ENCODE measurements around the gene CCAR1. TPM values are rescaled to one million over a fixed set of nuclear protein-coding genes. Genes with fewer than 3 reads are reported as not detected.
"Not testable (repeated sequence)": the region's sequence is repeated elsewhere in the genome, so short reads cannot be mapped to it uniquely, and the experiment has no call there.

The CCAR1 gene, protein sequence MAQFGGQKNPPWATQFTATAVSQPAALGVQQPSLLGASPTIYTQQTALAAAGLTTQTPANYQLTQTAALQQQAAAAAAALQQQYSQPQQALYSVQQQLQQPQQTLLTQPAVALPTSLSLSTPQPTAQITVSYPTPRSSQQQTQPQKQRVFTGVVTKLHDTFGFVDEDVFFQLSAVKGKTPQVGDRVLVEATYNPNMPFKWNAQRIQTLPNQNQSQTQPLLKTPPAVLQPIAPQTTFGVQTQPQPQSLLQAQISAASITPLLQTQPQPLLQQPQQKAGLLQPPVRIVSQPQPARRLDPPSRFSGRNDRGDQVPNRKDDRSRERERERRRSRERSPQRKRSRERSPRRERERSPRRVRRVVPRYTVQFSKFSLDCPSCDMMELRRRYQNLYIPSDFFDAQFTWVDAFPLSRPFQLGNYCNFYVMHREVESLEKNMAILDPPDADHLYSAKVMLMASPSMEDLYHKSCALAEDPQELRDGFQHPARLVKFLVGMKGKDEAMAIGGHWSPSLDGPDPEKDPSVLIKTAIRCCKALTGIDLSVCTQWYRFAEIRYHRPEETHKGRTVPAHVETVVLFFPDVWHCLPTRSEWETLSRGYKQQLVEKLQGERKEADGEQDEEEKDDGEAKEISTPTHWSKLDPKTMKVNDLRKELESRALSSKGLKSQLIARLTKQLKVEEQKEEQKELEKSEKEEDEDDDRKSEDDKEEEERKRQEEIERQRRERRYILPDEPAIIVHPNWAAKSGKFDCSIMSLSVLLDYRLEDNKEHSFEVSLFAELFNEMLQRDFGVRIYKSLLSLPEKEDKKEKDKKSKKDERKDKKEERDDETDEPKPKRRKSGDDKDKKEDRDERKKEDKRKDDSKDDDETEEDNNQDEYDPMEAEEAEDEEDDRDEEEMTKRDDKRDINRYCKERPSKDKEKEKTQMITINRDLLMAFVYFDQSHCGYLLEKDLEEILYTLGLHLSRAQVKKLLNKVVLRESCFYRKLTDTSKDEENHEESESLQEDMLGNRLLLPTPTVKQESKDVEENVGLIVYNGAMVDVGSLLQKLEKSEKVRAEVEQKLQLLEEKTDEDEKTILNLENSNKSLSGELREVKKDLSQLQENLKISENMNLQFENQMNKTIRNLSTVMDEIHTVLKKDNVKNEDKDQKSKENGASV
- polyA plus RNA-seq (2013, experiment 1 of 2; ENCODE audit: insufficient read length), result 59.5 TPM
- 71.8 TPM for polyA plus RNA-seq (2013, experiment 2 of 2; ENCODE audit: insufficient read length)

DNA sequence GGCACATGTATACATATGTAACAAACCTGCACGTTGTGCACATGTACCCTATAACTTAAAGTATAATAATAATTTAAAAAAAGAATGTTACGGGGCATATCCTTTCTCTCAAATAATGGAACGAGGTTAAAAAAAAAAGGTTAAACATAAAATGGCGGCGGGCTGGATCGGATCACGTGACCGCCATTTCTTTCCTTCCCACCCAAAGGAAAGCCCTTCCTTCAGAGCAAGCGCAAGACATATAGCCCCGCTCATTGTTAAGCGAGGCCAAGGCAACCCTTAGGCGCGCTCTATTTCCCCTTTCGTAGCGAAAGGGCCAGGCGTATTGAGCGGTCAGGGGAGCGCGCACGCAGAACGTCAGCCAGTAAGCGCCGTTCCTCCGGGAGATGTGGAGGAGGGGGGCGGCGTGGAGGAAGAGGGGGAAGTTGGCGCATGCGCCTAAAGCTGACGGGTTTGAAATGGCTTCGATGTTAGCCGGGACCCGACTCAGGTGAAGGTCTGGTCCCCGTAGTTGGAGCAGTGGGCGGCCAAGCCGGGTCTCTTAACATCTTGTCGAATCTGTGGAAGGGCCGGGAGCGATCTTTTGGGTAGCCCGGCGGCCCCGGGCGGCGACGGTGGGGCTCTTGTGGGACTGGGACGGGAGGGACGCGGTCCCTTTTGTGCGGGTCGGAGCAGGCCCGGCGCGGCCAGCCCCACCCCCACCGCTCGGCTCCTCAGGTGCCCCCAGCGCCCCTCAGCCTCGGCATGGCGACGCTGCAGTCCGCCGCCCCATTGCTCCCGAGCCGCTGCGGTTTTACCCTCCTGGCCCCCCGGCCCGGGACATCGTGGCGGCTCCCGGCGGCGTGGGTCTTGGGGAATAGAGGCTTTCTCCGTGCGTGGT is at the start of gene CCAR1:
Gene CCAR1 (plus strand): TSS at position 447 of the 880 bp plus-strand sequence. CDS start 1,266 bp downstream, outside the sequence.
- peak; percentile 100 for DNase-seq

DNA sequence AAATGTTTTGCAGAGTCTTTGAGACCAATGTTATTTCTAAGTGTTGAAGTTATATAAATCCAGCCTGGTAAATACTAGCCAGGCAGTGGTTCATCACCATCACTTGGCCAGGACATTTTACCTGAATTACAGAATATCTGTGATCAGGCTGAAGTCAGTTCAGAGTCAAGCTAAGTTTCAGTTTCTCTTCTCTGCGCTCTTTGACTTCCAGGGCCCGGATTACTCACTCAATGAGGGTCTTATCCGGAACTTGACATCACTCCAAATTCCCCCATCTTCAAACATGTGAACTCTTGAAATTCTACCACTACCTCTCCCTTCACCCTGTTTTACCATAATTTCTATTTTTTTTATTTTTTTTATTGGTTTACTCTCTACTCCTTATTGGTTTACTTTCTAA is 36.6 kb upstream of the CCAR1 start:
- DNase-seq, result no peak

DNA sequence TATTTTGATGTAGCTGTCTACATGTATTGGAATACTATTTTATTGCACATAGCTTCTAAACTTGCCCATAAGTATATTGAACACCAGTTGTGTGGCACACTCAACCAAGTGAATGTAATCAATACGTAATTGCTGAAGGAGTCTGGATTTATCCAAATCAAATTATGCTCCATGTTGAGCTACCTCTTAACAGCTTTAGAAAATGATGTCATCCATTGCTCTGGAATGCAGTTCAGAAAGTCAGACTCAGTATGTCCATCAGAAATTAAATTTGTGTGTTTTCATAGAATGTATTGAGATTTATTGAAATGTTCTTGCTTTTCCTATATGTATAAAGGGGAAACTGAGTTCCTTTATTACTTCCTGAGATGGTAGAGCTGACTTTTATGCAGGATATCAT is 25.0 kb upstream of the CCAR1 start:
- no peak for DNase-seq

DNA sequence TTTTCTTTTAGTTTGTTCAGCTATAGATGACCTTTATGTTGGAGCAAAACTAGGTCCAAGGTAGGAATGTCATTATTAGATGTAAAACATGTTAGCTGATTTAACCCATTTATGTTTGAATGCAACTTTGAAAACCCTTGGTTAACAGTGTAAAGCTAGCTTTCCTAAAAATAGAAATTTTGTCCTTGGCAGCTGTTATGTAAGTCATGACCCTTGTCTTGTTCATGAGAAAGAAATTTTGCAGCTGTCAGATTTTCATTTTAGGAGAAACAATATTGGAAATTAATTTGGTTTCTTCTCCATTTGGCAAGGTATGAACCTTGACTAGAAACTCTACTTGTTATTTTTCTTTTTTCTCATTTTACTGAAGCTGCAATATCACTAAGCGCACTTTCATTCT is 23.9 kb upstream of the CCAR1 start:
- DNase-seq, result no peak

DNA sequence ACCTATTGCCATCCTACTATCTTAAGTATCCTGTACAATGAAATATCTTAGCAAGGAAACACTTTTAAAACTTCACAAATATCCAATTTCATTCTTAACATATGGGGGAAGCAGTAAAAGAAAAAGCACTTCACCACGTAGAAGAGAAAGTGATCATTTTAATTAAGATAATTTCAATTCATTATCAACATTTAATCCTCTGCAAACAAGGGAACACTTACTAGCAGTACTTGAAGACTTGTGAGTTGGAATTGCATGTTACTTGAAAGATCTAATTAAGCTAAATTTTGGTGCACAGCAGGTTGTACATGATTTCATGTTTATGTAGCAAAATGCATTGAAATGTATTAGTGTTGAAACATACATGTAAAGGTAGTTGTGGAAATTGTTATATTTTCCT is 20.8 kb upstream of the CCAR1 start:
- DNase-seq, result no peak

DNA sequence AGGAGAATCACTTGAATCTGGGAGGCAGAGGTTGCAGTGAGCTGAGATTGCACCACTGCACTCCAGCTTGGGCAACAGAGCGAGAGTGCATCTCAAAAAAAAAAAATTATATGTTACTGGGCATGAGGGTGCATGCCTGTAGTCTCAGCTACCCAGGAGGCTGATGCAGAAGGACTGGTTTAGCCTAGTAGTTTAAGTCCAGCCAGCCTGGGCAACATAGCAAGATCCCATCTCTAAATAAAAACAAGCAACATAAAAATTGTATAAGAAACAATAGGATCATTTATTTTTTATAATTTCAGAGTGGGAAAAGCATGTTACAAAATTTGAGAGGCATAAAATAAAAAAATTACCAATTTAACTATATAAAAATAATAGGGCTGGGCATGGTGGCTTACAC is 15.5 kb upstream of the CCAR1 start:
- no peak for DNase-seq

DNA sequence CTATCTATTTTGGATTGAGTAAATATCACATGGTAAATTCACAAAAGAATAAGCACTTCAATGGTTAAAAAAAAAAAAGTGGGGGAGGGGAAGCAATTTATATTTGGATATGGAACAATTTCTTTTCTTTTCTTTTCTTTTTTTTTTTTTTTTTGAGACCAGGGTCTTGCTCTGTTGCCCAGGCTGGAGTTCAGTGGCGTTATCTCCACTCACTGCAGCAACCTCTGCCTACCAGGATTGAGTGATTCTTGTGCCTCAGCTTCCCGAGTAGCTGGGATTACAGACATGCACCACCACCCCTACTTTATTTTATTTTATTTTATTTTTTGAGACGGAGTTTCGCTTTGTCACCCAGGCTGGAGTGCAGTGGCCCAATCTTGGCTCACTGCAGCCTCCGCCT is 12.1 kb upstream of the CCAR1 start:
- DNase-seq, result not testable (repeated sequence)

DNA sequence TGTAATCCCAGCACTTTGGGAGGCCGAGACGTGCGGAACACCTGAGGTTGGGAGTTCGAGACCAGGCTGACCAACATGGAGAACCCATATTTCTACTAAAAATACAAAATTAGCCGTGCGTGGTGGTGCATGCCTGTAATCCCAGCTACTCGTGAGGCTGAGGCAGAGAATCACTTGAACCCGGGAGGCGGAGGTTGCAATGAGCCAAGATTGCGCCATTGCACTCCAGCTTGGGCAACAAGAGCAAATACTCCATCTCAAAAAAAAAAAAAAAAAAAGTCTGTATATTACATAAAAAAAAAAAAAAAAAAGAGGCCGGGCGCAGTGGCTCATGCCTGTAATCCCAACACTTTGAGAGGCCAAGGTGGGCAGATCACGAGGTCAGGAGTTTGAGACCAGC is 8.0 kb upstream of the CCAR1 start:
- DNase-seq, result not testable (repeated sequence)

DNA sequence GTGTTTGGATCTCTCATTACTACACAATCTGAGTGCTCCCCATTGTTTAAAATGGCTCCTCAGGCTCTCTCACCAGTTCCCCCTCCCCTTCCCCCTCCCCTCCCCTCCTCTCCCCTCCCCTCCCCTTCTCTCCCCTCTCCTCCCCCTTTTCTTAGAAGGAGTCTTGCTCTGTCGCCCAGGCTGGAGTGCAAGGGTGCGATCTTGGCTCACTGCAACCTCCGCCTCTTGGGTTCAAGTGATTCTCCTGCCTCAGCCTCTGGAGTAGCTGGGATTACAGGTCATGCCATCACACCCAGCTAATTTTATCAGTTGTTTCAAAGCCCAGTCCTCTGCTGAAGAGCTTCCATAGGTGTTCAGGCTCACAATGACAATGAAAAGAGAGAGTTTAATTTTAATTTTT is 3.6 kb upstream of the CCAR1 start:
- DNase-seq, result no peak

DNA sequence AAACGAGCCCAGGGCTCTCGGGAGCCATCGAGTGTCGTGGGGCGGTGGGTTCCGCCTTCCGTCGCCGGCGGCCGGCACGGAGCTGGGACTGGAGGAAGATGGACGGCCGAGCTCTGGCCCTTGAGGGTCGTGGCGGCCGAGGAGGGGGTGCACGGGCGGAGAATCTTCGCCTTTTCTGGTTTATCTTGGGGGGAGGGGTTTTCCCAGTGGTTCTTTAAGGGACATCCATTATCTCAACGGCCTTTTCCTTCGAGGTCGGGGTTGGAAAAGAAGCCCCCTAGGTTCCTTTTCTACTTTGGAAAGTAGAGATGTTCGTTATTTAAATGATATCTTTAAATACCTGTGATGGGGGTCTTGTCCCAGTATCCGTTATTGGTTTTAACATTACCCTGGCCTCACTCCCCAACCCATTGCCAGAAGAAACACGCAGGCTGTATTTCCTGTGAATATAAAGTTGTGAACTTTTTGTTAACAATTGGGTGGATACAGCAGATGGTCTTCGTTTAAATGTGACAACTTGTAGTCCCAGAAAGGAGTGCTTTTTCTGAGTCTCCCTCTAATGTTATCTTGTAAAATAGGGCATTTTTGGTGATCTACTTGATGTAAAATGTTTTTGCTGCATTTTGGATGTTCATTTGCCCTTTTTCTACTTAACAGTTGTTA is 765 bp downstream of the CCAR1 start:
- no peak for DNase-seq

DNA sequence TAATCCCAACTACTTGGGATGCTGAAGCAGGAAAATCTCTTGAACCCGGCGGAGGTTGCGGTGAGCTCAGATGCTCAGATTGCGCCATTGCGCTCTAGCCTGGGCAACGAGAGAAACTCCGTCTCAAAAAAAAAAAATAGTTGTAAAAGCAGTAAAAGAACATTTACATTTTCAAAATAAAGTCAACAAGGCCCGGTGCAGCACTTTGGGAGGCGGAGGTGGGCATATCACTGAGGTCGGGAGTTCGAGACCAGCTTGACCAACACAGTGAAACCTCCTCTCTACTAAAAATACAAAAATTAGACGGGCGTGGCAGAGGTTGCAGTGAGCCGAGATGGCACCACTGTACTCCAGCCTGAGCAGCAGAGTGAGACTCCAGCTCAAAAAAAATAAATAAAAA is 4.0 kb downstream of the CCAR1 start:
- DNase-seq, result no peak

DNA sequence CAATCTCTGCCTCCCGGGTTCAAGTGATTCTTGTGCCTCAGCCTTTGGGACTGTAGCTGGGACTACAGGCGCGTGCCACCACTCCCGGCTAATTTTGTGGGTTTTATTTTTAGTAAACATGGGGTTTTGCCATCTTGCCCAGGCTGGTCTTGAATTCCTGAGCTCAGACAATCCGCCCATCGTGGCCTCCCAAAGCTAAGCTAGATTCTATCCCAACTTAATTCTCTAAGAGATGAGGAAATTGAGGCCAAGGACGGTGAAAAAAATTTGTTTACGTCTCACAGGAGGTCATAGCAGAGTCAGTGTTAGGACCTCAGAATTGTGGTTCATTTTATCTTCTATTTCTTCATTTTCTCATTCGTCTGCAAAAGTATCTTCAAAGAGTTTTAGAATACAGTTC is 6.1 kb downstream of the CCAR1 start:
- DNase-seq, result no peak

DNA sequence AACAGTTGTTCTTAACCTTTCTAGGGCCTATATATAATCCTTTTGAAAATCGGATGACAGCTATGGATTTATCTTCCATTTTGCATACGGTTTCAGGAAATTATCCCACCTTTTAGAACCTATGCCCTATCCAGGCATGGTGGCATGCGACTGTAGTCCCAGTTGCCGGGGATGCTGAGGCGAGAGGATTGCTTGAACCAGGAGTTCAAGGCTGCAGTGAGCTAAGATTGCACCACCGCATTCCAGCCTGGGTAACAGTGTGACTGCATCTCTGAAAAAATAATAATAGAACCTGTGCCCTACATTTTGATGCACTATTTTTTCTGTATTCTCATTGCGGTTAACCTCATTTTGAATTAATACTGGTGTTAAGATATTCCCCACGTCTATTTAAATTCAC is 11.6 kb downstream of the CCAR1 start:
- DNase-seq, result no peak

DNA sequence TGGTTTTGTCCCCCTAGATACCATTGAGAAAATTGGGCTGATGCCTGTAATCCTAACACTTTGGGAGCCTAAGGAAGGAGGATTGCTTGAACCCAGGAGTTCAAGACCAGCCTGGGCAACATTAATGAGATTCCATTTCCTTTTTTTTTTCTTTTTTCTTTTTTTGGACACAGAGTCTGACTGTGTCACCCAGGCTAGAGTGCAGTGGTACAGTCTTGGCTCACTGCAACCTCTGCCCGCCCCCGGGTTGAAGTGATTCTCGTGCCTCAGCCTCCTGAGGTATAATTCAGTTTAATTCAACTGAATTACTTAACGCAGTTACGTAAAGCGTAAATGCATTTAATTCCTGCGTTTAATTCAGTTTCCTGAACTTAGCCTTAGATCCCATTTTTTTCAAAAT is 13.3 kb downstream of the CCAR1 start:
- DNase-seq, result no peak

DNA sequence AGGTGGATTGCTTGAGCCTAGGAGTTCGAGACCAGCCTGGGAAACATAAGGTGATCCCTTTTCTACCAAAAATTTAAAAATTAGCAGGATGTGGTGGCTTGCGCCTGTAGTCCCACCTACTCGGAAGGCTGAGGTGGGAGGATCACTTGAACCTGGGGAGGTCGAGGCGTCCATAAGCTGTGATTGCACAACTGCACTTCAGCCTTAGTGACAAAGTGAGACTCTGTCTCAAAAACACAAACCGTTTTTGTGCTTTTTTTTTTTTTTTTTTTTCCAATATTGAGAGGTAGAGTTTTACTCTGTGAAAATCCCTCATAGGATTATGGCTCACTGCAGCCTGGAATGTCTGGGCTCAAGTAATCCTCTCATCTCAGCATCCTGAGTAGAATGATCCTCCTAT is 14.1 kb downstream of the CCAR1 start:
- DNase-seq, result no peak

DNA sequence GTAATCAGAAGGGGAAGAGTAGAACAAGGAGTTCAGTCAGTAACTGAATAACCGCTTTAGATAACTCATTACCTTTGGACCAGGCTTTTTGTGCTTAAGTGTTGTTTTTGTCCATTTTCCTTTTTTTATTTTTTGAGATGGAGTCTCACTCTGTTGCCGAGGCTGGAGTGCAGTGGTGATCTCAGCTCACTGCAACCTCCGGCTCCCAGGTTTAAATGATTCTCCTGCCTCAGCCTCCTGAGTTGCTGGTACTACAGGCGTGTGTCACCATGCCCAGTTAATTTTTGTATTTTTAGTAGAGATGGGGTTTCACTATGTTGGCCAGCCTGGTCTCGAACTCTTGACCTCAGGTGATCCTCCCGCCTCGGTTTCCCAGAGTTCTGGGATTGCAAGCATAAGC is 14.7 kb downstream of the CCAR1 start:
- not testable (repeated sequence) for DNase-seq

DNA sequence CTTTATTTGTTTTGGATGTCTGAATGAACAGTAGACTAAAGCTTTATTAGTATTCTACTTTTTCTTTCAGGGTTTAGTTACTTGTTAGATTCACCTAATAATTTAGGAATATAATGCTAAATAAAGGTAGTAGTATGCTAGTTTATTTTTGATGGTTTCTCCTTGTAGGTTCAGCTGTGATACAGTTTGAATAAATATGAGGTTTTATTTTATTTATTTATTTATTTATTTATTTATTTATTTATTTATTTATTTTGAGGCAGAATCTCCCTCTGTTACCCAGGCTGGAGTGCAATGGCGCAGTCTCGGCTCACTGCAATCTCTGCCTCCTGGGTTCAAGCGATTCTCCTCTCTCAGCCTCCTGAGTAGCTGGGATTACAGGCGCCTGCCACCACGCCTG is 19.6 kb downstream of the CCAR1 start:
- not testable (repeated sequence) for DNase-seq

DNA sequence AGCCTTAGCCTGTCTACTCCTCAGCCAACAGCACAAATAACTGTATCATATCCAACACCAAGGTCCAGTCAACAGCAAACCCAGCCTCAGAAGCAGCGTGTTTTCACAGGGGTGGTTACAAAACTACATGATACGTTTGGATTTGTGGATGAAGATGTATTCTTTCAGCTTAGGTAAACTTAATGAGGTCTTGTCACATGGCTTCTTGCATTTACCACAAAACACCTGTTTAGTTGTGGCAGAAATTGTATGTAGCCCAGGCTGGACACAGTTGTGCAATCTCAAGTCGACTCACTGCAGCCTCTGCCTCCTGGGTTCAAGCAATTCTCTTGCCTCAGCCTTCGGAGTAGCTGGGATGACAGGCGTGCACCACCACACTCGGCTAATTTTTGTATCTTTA is 21.4 kb downstream of the CCAR1 start:
- DNase-seq, result no peak

DNA sequence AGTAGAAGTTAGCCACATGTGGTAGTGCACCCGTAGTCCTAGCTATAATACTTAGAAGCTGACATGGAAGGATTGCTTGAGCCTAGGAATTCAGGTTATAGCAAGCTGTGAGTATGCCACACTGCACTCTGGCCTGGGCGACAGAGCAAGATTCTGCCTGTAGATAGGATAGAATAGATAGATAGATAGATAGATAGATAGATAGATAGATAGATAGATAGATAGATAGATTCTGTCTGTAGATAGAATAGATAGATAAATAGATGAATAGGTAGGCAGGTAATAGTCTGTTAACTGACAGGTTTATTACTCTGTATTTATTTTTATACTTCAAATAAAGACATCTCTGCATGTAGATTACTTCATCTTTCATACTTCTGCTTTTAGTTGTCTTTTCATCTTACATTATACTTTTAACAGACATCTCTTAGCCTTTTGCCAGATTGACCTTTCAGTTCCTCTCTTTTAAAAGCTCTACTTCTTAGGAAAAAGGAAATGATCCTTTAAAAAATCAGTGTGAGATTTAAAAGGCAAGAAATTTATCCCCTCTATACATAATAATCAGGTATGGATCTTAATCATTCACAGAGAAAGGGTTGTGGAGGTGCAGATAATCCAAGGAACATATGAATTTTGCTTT is 31.8 kb downstream of the CCAR1 start:
- no peak for DNase-seq

DNA sequence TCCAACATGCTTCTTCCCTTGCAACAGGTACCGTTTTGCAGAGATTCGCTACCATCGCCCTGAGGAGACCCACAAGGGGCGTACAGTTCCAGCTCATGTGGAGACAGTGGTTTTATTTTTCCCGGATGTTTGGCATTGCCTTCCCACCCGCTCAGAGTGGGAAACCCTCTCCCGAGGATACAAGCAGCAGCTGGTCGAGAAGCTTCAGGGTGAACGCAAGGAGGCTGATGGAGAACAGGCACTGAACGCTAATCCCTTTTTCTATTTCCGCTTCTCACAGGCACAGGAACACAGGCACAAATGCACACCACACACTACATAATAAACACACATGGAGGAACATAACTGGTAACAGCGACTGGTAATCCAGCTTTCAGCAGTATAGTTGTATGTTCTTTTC is 35.2 kb downstream of the CCAR1 start:
- DNase-seq, result no peak

DNA sequence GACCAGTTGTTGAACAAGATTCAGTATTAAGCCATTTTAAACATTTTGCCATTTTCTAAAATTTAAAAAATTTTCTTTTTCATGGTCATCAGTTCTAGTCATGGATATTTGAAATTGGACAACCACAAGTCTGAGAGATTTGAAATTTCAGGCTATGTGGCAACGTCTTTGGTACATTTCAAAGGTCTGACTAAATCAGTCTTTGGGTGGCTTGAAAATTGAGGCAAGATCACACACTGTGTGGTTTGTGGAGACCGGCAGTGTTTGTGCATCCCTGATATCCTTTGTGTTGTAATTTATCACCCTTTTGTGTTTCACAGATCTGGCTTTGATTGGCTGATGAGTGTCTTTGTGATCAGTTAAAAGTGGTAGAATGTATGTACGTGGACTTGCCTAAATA is 35.7 kb downstream of the CCAR1 start:
- no peak for DNase-seq

Measured in fibroblast of skin of scalp (primary cell).